GM10248 (cell line): ENCODE data around the gene IL6R.

Experiments
- CTCF ChIA-PET: fragments of 300-600 bp; sonication (Branson Sonifier 250); formaldehyde crosslinking; extraction: SDS; loops from one replicate; lab custom pipeline; 2021; ENCODE audit warnings: antibody characterized with exemption; lab: Yijun Ruan, JAX
- POLR2A ChIA-PET: fragments of 350-650 bp; sonication (Branson Sonifier 250); formaldehyde crosslinking; extraction: SDS; loops from one replicate; lab custom pipeline; 2020; ENCODE audit warnings: antibody characterized with exemption; lab: Yijun Ruan, JAX
- DNase-seq: peaks from one replicate; pipeline ENCODE4 v3.0.0; 2012; ENCODE audit errors: extremely low spot score
- TF ChIP-seq, protein P1 (sequence below): IDR thresholded peaks from 2 replicates; pipeline ENCODE4 v1.5.1; 2012; ENCODE audit warnings: mild to moderate bottlenecking, low read depth; ENCODE audit errors: extremely low read depth, missing control alignments, control extremely low read depth

The IL6R gene

DNA sequence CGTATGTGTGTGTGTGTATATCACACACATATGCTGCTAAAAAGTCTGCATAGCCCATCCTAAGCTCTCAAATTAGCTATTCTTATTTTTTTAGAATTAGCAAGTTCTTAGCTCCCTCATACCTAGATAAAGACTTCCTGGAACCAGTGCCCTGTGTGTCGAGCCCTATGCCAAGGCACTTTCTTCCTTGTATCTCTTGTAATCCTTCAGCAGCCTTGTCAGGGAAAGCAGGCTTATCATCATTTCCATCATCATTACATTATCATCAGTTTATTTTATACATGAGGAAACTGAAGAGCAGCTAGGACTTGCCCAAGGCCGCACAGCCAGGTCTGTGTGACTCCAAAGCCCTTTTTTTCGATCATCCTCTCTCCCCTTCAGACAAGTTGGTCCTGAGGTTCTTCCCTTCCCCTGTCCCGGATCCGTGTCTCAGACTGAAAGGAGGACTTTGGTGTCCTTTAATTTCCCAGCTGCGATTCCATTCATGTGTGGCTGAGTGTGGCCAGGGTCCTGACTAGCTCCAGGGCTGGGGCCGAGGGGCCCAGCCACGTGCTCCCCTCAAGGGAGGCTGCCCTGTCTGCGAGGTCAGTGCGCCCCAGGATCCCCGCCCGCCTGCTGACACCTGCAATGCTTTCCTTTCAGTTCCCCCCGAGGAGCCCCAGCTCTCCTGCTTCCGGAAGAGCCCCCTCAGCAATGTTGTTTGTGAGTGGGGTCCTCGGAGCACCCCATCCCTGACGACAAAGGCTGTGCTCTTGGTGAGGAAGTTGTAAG is 24.9 kb downstream of the IL6R start:
- ChIA-PET CTCF (interaction anchor here (1.0 to 1.5 kb wide), 5 partner anchors 10 to 49 kb away, joined by 3 to 4 read pairs (median 3); no protein-coding TSS in a partner anchor), POLR2A (no interaction called here)
- DNase-seq: no peak
- TF ChIP-seq, protein P1, sequence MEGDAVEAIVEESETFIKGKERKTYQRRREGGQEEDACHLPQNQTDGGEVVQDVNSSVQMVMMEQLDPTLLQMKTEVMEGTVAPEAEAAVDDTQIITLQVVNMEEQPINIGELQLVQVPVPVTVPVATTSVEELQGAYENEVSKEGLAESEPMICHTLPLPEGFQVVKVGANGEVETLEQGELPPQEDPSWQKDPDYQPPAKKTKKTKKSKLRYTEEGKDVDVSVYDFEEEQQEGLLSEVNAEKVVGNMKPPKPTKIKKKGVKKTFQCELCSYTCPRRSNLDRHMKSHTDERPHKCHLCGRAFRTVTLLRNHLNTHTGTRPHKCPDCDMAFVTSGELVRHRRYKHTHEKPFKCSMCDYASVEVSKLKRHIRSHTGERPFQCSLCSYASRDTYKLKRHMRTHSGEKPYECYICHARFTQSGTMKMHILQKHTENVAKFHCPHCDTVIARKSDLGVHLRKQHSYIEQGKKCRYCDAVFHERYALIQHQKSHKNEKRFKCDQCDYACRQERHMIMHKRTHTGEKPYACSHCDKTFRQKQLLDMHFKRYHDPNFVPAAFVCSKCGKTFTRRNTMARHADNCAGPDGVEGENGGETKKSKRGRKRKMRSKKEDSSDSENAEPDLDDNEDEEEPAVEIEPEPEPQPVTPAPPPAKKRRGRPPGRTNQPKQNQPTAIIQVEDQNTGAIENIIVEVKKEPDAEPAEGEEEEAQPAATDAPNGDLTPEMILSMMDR: no peak

DNA sequence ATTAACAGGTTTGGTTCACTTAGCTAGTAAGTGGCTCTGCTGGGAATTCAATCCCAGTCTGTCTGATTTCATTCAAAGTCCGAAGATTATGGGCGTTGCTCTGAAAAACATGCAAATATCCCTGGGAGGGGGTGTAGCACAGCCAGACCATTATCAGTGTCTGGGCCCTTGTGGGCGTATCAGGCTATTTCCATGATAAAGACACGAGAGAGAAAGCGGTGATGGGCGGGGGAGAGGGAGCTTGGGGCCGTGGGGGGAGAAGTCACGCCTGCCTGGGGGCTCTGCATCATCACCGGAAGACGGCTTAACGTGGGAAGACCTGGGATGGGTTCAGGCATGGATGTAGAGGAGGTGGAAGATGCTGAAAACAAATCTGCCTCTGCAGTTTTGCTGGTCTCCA is 25.8 kb downstream of the IL6R start:
- TF ChIP-seq, protein P1: no peak
- no peak for DNase-seq
- CTCF ChIA-PET: interaction anchor here (1.0 to 1.5 kb wide), 4 partner anchors 14 to 49 kb away, joined by 3 to 4 read pairs (median 4); no protein-coding TSS in a partner anchor
- POLR2A ChIA-PET: no interaction called here

DNA sequence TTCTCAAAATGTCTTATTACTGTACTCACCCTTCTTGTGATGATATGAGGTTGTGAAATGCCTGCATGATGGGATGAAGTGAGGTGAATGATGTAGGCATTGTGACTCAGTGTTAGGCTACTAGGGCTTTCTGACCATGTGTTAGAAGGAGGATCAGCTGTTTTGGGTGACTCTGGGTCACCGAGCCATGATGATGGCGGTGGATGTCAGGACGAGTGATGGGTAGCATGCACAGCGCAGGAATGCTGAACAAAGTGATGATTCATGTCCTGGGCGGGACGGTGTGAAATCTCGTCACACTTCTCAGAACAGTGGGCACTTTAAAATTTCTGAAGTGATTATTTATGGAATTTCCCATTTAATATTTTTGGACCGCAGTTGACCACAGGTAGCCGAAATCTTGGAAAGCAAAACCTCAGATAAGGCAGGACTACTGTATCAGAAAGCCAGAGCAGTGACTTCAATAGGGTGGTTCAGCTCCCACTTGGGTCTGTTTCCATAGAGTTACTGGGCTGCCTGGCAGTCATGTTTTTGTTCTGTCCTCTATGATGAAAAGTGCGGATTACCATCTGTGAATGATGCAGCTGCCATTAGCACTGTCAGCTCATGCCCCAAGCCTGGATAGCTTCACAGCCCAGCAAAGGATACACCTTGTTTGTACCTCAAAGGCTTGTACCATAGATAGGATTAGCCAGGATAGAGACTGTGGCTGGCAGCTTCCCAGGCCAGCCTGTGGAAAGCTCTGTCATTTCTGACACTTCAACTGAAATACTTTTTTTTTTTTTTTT is 26.6 kb downstream of the IL6R start:
- TF ChIP-seq, protein P1: no peak
- ChIA-PET POLR2A (no interaction called here), CTCF (interaction anchor here (1.0 to 1.5 kb wide), 6 partner anchors 12 to 115 kb away, joined by 3 to 4 read pairs (median 4); no protein-coding TSS in a partner anchor)
- DNase-seq: no peak

DNA sequence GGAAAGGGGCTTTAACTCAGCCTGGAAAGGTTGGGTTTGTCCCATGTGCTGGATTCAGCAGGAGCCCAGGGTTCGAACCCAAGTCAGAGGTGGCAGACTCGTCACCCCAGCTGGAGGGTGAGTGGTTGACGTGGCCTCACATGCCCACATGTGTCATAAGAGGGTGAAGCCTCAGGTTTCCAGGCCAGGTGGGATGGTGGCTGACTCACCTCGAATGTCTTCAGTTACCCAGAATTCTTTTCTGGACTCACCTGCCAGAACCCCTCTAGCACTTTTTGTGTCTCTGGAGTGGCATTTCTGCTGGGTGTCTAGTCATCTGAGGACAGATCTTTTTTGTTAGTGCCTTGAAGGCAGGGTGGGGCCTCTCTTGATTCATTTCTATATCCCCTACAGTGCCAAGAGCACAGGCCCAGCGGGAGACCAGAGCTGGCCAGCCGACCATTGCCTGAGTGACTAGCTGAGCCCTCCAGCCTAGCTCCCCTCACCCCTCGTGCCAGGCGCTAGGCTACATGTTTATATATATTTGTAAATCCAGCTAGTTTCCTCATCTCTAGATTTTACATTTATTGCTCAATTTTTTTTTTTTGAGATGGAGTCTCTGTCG is 28.1 kb downstream of the IL6R start:
- ChIA-PET CTCF (interaction anchor here (1.1 to 1.4 kb wide), 2 partner anchors 13 to 33 kb away, joined by 3 to 4 read pairs; no protein-coding TSS in a partner anchor), POLR2A (no interaction called here)
- no peak for DNase-seq
- TF ChIP-seq, protein P1: no peak

DNA sequence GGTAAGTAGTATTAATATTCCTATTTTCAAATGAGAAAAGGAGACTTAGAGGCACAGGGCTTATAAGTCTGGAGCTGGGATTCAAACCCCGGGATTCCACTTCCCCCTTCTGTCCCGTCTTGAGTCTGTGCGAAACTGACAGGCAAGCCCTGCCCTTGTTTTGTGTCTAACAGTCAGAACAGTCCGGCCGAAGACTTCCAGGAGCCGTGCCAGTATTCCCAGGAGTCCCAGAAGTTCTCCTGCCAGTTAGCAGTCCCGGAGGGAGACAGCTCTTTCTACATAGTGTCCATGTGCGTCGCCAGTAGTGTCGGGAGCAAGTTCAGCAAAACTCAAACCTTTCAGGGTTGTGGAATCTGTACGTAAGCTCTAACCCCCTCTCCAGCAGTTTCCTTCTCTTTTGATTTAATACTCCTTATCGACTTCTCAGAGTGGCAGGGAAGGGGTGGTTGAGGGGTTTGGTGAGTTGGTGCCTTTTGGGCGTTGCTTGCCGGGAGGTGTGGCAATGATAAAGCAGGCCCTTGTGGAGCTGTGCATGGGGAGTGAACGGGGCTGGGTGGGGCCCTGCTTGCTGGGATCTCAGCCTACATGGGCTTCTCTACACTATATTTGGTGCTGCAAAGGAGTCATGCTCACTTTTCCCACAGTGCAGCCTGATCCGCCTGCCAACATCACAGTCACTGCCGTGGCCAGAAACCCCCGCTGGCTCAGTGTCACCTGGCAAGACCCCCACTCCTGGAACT is 29.4 kb downstream of the IL6R start:
- ChIA-PET CTCF (interaction anchor here (0.9 to 2.8 kb wide), 6 partner anchors 10 to 99 kb away, joined by 3 to 9 read pairs (median 3); no protein-coding TSS in a partner anchor), POLR2A (no interaction called here)
- no peak for DNase-seq
- TF ChIP-seq, protein P1: no peak
